Choroid plexus epithelial cell (primary cell): ENCODE results near the gene FHL2.

ENCODE experiments used
- DNase-seq: peaks from one replicate; pipeline ENCODE4 v3.0.0-alpha.2; 2010; ENCODE audit warnings: low read depth
- H3K4me3 ChIP-seq: 2 replicates; pipeline ENCODE4 v1.5.1; 2011; ENCODE audit warnings: low read depth, mild to moderate bottlenecking, control low read depth, low read length, moderate library complexity
- CTCF ChIP-seq: conservative IDR thresholded peaks from 2 replicates; pipeline ENCODE4 v1.5.1; 2011; ENCODE audit warnings: low read depth, mild to moderate bottlenecking, control low read depth, inconsistent platforms, low read length, moderate library complexity

FHL2 gene

GRCh38 chr2:105411720-105412407 lies 13.0 kb upstream of the FHL2 start:
- TF ChIP-seq CTCF = no peak
- H3K4me3 ChIP-seq = no peak overlapping the region
- DNase-seq = no peak

GRCh38 chr2:105410554-105410953 lies 11.7 kb upstream of the FHL2 start:
- peak; percentile 63 for DNase-seq
- no peak for TF ChIP-seq CTCF
- no peak overlapping the region for H3K4me3 ChIP-seq

- DNase-seq = peak; percentile 14
- H3K4me3 ChIP-seq = no peak overlapping the region
- TF ChIP-seq CTCF = no peak
Measured at GRCh38 chr2:105409717-105410116, 10.9 kb upstream of the FHL2 start.

- H3K4me3 ChIP-seq = no peak overlapping the region
- no peak for DNase-seq
- no peak for TF ChIP-seq CTCF
Measured at GRCh38 chr2:105407946-105408743, 9.3 kb upstream of the FHL2 start.

- no peak overlapping the region for H3K4me3 ChIP-seq
- no peak for TF ChIP-seq CTCF
- peak; percentile 66 for DNase-seq
Measured at GRCh38 chr2:105406221-105406620, 7.4 kb upstream of the FHL2 start.

- DNase-seq = peak; percentile 61
- TF ChIP-seq CTCF = no peak
- H3K4me3 ChIP-seq = no peak overlapping the region
Measured at GRCh38 chr2:105405291-105405690, 6.4 kb upstream of the FHL2 start.
